IgD-negative memory B cell (primary cell): ENCODE results near the gene PRKAG1. TPM values are rescaled to one million over a fixed set of nuclear protein-coding genes. Genes with fewer than 3 reads are reported as not detected.
"Not testable (repeated sequence)": the region's sequence is repeated elsewhere in the genome, so short reads cannot be mapped to it uniquely, and the experiment has no call there.

Experiments
- H3K27ac Mint-ChIP-seq, 3 donors: one replicate each; pipeline ENCODE4 v1.8.0; 2020 to 2022; ENCODE audit warnings: mild to moderate bottlenecking in 3 of 3, mixed read lengths in 3 of 3, moderate library complexity in 1 of 3
- H3K27me3 Mint-ChIP-seq: one replicate; pipeline ENCODE4 v1.8.0; 2021; ENCODE audit warnings: mixed read lengths
- H3K36me3 Mint-ChIP-seq: one replicate; pipeline ENCODE4 v1.8.0; 2020; ENCODE audit warnings: mild to moderate bottlenecking, mixed read lengths
- H3K4me1 Mint-ChIP-seq, 3 donors: one replicate each; pipeline ENCODE4 v1.8.0; 2020 to 2022; ENCODE audit warnings: mixed read lengths in 3 of 3, mild to moderate bottlenecking in 1 of 3
- H3K4me3 Mint-ChIP-seq, 4 donors: one replicate each; pipeline ENCODE4 v1.8.0; 2020 to 2022; ENCODE audit warnings: mild to moderate bottlenecking in 4 of 4, mixed read lengths in 4 of 4, moderate library complexity in 3 of 4
- H3K9me3 Mint-ChIP-seq, 3 donors: one replicate each; pipeline ENCODE4 v1.8.0; 2020 to 2021; ENCODE audit warnings: mixed read lengths in 3 of 3, mild to moderate bottlenecking in 1 of 3
- polyA plus RNA-seq: library from polyadenylated mRNA; unstranded; fragments of 300-500 nt; fragmentation: Illumina TruSeq; gene quantifications from one replicate; pipeline ENCODE4 v1.2.3, GENCODE V29; 2021

The PRKAG1 gene
- 45.6 TPM for polyA plus RNA-seq

GRCh38 chr12:49018261-49019119, at the start of gene PRKAG1:
Gene PRKAG1, minus strand, starts transcription at chr12:49018776. Its CDS starts 36 bp downstream, at chr12:49018740.
- peak within 1 kb of the TSS; percentile 89 to 97 (median 94) for H3K4me3 Mint-ChIP-seq
- no peaks in the 10 kb centered on the region for H3K27me3 Mint-ChIP-seq
- H3K4me1 Mint-ChIP-seq, result peaks cover 18 to 33% (median 32%) of the 10 kb centered on the region in 3 donors
- H3K27ac Mint-ChIP-seq, result peak within 1 kb of the TSS; percentile 98 to 100 (median 99)
- peaks cover 6% of the 10 kb centered on the region for H3K36me3 Mint-ChIP-seq
- H3K9me3 Mint-ChIP-seq, result no peaks in the 10 kb centered on the region

- no peaks in the 10 kb centered on the region for H3K27me3 Mint-ChIP-seq
- H3K27ac Mint-ChIP-seq, result peak overlapping the region in 2 of 3 donors; percentile 6 to 86
- H3K4me1 Mint-ChIP-seq, result peaks cover 18 to 25% (median 22%) of the 10 kb centered on the region in 3 donors
- H3K9me3 Mint-ChIP-seq, result no peaks in the 10 kb centered on the region
- peaks cover 2% of the 10 kb centered on the region for H3K36me3 Mint-ChIP-seq
- H3K4me3 Mint-ChIP-seq, result peak overlapping the region in 1 of 4 donors; percentile 54
Observed at GRCh38 chr12:49066120-49066519, 47.5 kb upstream of the PRKAG1 start.

GRCh38 chr12:49064767-49065152, 46.2 kb upstream of the PRKAG1 start:
- Mint-ChIP-seq H3K9me3 (no peaks in the 10 kb centered on the region), H3K27ac (no peak overlapping the region), H3K4me1 (peaks cover 13 to 21% (median 19%) of the 10 kb centered on the region in 3 donors), H3K27me3 (no peaks in the 10 kb centered on the region), H3K4me3 (peak overlapping the region in 2 of 4 donors; percentile 62 to 72), H3K36me3 (peaks cover 2% of the 10 kb centered on the region)

- H3K9me3 Mint-ChIP-seq, H3K27me3 Mint-ChIP-seq, H3K36me3 Mint-ChIP-seq: not testable (repeated sequence)
- Mint-ChIP-seq H3K27ac (peak overlapping the region in 1 of 3 donors; percentile 85), H3K4me3 (peak overlapping the region in 3 of 4 donors; percentile 56 to 99 (median 95)), H3K4me1 (peaks cover 30 to 34% (median 31%) of the 10 kb centered on the region in 3 donors)
Observed at GRCh38 chr12:49061916-49062315, 43.3 kb upstream of the PRKAG1 start.

GRCh38 chr12:49061157-49061650, 42.6 kb upstream of the PRKAG1 start:
- H3K36me3 Mint-ChIP-seq, result peaks cover 2% of the 10 kb centered on the region
- H3K27me3 Mint-ChIP-seq, result no peaks in the 10 kb centered on the region

GRCh38 chr12:49060237-49061156, 41.9 kb upstream of the PRKAG1 start, which contains the start of gene KMT2D:
Gene KMT2D, minus strand, starts transcription at chr12:49060794. Its CDS starts 5,470 bp downstream, at chr12:49055324.
- Mint-ChIP-seq H3K4me1 (peaks cover 44 to 48% (median 45%) of the 10 kb centered on the region in 3 donors), H3K36me3 (peaks cover 2% of the 10 kb centered on the region), H3K27me3 (peaks cover 2% of the 10 kb centered on the region), H3K9me3 (no peaks in the 10 kb centered on the region), H3K27ac (peak within 1 kb of the TSS; percentile 85 to 99 (median 99)), H3K4me3 (peak within 1 kb of the TSS; percentile 95 to 99 (median 98))

More at GRCh38 chr12:49061157-49061650, 42.6 kb upstream of the PRKAG1 start:
- peak overlapping the region; percentile 95 to 99 (median 98) for H3K4me3 Mint-ChIP-seq
- H3K9me3 Mint-ChIP-seq, result no peaks in the 10 kb centered on the region
- peak overlapping the region; percentile 85 to 99 (median 99) for H3K27ac Mint-ChIP-seq
- H3K4me1 Mint-ChIP-seq, result peaks cover 37 to 41% (median 39%) of the 10 kb centered on the region in 3 donors

GRCh38 chr12:49059299-49060171, 41.0 kb upstream of the PRKAG1 start:
- Mint-ChIP-seq H3K4me3 (peak overlapping the region; percentile 47 to 97 (median 94)), H3K9me3 (no peaks in the 10 kb centered on the region), H3K27ac (peak overlapping the region; percentile 30 to 98 (median 92)), H3K27me3 (peaks cover 2% of the 10 kb centered on the region), H3K36me3 (peaks cover 2% of the 10 kb centered on the region), H3K4me1 (peaks cover 52 to 53% (median 52%) of the 10 kb centered on the region in 3 donors)

- H3K4me1 Mint-ChIP-seq, result peaks cover 50 to 52% (median 50%) of the 10 kb centered on the region in 3 donors
- peak overlapping the region; percentile 47 to 97 (median 94) for H3K4me3 Mint-ChIP-seq
- H3K27me3 Mint-ChIP-seq, result peaks cover 2% of the 10 kb centered on the region
- H3K9me3 Mint-ChIP-seq, result no peaks in the 10 kb centered on the region
- peak overlapping the region; percentile 30 to 98 (median 92) for H3K27ac Mint-ChIP-seq
- peaks cover under 1% of the 10 kb centered on the region for H3K36me3 Mint-ChIP-seq
Observed at GRCh38 chr12:49059045-49059298, 40.4 kb upstream of the PRKAG1 start.

- Mint-ChIP-seq H3K36me3 (no peaks in the 10 kb centered on the region), H3K9me3 (no peaks in the 10 kb centered on the region), H3K4me1 (peaks cover 46 to 49% (median 48%) of the 10 kb centered on the region in 3 donors), H3K27ac (peak overlapping the region; percentile 30 to 98 (median 48)), H3K27me3 (peaks cover 2% of the 10 kb centered on the region), H3K4me3 (peak overlapping the region; percentile 47 to 97 (median 94))
Observed at GRCh38 chr12:49058366-49059044, 39.9 kb upstream of the PRKAG1 start.

- H3K4me3 Mint-ChIP-seq, result peak overlapping the region; percentile 47 to 97 (median 94)
- H3K27me3 Mint-ChIP-seq, result peaks cover 2% of the 10 kb centered on the region
- H3K27ac Mint-ChIP-seq, result peak overlapping the region in 2 of 3 donors; percentile 30 to 92
- no peaks in the 10 kb centered on the region for H3K36me3 Mint-ChIP-seq
- H3K4me1 Mint-ChIP-seq, result peaks cover 46 to 49% (median 48%) of the 10 kb centered on the region in 3 donors
- H3K9me3 Mint-ChIP-seq, result no peaks in the 10 kb centered on the region
Observed at GRCh38 chr12:49057888-49058287, 39.3 kb upstream of the PRKAG1 start.

- peaks cover 2% of the 10 kb centered on the region for H3K27me3 Mint-ChIP-seq
- peak overlapping the region; percentile 47 to 97 (median 80) for H3K4me3 Mint-ChIP-seq
- peaks cover 41 to 48% (median 46%) of the 10 kb centered on the region in 3 donors for H3K4me1 Mint-ChIP-seq
- peak overlapping the region; percentile 30 to 92 (median 75) for H3K27ac Mint-ChIP-seq
- no peaks in the 10 kb centered on the region for H3K36me3 Mint-ChIP-seq
- no peaks in the 10 kb centered on the region for H3K9me3 Mint-ChIP-seq
Observed at GRCh38 chr12:49055978-49056754, 37.6 kb upstream of the PRKAG1 start.

GRCh38 chr12:49055092-49055491, 36.5 kb upstream of the PRKAG1 start:
- Mint-ChIP-seq H3K36me3 (no peaks in the 10 kb centered on the region), H3K27me3 (peaks cover 2% of the 10 kb centered on the region), H3K4me1 (peaks cover 37 to 47% (median 46%) of the 10 kb centered on the region in 3 donors), H3K9me3 (no peaks in the 10 kb centered on the region), H3K27ac (peak overlapping the region in 2 of 3 donors; percentile 71 to 74), H3K4me3 (peak overlapping the region in 1 of 4 donors; percentile 12)

GRCh38 chr12:49054524-49054923, 35.9 kb upstream of the PRKAG1 start:
- Mint-ChIP-seq H3K27ac (peak overlapping the region in 2 of 3 donors; percentile 71 to 74), H3K4me3 (no peak overlapping the region), H3K4me1 (peaks cover 37 to 47% (median 46%) of the 10 kb centered on the region in 3 donors), H3K27me3 (peaks cover 2% of the 10 kb centered on the region), H3K9me3 (no peaks in the 10 kb centered on the region), H3K36me3 (no peaks in the 10 kb centered on the region)
